Ammon's horn (tissue), 1 donor: ENCODE measurements around the gene TIRAP.
"Not testable (repeated sequence)": the region's sequence is repeated elsewhere in the genome, so short reads cannot be mapped to it uniquely, and the experiment has no call there.

ENCODE experiments used
- DNase-seq: peaks from one replicate; pipeline ENCODE4 v3.0.0-alpha.2; 2016; ENCODE audit warnings: low spot score

TIRAP gene, protein sequence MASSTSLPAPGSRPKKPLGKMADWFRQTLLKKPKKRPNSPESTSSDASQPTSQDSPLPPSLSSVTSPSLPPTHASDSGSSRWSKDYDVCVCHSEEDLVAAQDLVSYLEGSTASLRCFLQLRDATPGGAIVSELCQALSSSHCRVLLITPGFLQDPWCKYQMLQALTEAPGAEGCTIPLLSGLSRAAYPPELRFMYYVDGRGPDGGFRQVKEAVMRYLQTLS

DNA sequence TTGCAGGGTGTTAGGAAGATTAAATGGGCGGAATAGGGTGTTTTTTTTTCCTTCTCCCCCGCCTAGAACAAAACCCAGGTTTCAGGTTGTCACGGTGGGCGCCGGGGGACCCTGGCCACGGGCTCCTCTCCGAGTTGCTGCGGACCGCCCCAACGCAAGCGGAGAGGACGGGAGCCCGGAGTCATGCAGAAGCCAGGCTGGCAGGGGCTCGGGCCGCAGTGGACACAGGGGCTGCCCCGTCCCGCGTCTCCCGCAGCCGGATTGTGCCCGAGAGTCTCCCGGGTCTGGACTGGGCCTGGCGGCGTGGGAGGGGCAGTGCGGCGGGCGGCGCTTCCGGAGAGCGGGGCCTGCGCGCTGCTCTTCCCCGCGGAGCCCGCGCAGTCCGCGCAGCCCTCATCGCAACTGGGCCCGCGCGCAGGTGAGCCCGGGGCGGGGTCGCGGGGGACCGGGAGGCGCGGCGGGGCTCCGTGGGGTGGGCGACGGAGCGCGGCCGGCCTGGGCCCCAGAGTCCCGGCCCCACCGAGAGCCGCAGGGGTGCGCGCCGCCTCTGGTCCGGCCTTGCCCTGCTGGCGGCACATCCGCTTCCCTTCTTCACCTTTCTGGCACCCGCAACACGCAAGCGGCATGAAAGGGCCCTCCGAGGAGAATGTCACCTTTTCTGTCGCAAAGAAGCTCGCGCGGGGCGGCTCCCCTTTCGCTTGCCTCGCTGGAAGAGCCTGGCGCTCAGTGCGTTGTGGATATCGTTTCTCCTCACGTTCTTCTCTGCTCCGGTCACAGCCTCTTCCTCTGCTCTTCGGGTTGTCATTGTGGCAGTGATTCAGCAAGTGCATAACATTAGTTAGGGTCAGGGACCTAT lies at the start of gene TIRAP:
TIRAP (plus strand) TSS at position 358 of the 856 bp plus-strand sequence. CDS start 7,802 bp downstream, outside the sequence.
- DNase-seq, result peak; percentile 70

DNA sequence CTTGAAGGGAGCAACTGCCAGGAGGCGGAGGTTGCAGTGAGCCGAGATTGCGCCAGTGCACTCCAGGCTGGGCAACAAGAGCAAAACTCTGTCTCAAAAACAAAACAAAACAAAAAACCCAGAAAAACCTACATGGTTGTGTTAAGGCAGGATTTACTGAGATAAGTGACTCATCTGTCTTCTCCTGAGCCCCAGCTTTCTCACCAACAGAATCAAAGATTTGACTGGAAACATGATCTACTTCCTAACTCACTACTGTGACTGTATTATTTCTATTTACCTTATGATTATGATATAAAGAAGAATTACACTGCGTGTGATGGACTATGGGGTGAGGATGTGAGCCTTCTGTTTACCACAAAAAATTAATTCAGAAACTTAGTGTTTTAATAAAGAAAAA lies 49.5 kb upstream of the TIRAP start:
- no peak for DNase-seq

DNA sequence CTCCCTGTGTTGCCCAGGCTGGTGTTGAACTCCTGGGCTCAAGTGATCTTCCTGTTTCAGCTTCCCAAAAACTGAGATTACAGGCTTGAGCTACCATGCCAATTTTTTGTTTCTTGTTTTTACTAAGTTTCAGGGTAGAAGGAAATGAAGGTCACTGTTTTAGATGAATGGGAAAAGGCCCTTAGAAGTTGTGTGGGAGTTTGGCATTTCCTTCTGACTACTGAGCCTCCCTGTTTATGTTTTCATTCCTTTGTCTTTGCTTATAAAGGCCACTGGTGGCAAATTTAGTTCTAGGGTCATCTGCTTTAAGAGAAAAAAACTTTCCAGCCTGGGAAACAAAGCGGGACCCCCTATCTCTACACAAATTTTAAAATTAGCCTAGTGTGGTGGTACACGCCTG lies 36.3 kb upstream of the TIRAP start:
- no peak for DNase-seq

DNA sequence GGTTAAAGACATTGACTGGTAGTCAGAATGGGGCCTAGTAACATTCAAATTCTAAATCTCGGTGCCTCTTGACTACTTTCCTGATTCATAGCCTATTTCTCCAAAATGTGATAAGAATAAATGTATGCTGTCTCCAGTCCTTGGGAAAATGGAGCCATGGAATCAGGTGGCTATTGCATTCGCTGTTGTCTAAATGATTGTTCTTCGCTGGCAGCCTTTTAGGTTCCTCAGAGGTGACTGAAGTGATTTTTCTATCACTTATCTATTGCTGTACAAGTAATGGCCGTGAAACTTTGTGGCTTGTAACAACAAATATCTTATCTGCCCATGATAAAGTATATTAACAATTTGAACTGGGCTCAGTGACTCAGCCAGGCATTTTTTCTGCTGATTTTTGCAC lies 29.6 kb upstream of the TIRAP start:
- no peak for DNase-seq

DNA sequence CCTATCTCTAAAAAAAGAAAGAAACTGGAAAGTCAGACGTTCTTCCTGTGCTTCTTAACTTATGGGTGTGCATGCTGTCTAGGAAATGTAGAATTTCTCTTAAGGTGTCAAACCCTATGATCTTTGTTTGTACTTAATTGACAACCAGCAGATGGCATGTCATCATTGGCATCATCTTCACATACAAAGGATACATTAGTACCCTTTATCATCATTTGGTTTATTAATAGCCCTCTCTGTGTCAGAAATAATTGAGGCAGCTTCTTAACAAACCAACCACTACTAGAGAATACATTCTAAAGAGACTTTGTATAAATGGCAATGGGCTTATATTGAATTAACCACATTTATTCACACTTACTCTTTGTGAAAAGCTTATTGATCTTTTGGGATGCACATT lies 28.1 kb upstream of the TIRAP start:
- no peak for DNase-seq

DNA sequence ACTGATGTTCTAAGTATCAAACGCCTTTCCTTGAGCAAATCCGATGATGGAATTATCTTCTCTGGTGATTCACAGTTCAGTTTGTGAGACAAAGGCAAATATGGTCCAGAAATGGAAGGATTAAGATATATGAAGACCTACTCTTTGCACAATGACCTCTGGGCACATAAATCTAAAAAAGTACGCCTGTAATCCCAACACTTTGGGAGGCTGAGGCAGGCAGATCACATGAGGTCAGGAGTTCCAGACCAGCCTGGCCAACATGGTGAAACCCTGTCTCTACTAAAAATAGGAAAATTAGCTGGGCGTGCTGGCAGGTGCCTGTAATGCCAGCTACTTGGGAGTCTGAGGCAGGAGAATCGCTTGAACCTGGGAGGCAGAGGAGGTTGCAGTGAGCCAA lies 27.4 kb upstream of the TIRAP start:
- not testable (repeated sequence) for DNase-seq

DNA sequence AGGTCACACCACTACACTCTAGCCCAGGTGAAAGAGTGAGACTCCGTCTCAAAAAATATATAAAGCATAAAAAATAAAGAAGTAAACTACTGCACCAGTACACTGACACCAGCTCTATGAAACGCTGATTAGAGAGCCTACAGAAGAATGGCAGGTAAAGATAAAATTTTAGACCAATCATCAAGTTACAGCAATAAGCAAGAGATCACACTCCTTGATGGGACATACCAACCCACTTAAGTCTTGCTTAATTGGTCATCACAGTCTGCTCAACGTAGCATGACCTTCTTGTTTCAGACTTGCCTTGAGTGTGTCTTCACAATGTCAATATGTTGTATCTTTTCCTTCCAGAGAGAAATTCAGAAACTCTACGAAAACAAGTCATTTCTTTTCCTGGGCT lies 26.7 kb upstream of the TIRAP start:
- no peak for DNase-seq

DNA sequence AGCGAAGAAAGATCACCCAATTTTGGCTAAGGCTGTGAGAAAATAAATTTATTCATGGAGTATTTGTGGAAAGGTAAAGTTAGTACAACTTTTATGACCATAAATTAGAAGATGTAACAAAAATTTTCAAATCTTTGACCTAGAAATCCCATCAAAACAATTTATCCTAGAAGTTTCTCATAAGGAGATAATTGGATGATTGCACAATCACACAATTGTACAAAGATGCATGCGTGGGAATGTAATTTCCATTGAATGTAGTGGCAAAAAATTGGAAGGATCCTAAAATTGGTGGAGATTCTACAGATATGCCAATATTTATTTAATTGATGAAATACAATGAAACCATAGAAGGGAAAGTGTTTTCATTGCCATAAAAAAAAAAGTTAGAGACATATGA lies 25.7 kb upstream of the TIRAP start:
- DNase-seq, result no peak

DNA sequence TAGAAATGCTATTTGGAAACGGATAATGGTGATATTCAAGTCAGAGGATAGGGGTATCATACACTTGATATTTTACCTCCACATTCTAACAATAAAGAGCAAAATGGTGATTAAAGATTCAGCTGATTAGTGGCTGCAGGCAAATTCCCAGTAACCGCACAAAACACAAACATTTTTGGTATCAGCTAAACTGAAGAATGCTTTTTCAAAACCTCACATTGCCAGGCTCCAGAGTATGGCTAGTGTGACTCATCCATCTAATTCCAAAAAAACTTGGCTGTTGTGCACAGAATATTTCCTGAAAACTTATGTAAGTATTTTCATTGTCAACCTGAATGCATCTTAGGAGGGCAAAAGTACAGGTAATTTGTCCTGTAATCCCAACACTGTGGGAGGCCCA lies 25.1 kb upstream of the TIRAP start:
- no peak for DNase-seq

DNA sequence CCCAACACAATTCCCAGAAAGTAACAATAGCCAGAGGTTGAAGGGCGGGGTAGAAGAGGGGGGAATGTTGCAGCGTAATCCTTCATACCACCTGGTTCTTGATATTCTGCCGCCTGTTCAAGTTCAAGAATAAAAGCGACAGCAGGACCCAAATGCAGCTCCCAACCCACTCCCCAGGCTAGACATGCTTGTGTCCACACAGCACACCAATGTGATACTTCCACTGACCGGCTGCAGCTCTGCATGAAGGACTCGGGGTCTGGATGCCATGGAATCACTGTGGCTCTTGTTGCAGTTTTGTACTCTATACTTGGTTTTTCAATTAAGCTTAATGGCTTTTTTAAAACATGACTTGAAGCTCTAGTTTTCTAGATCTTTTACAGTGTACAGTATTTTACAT lies 20.7 kb upstream of the TIRAP start:
- no peak for DNase-seq

DNA sequence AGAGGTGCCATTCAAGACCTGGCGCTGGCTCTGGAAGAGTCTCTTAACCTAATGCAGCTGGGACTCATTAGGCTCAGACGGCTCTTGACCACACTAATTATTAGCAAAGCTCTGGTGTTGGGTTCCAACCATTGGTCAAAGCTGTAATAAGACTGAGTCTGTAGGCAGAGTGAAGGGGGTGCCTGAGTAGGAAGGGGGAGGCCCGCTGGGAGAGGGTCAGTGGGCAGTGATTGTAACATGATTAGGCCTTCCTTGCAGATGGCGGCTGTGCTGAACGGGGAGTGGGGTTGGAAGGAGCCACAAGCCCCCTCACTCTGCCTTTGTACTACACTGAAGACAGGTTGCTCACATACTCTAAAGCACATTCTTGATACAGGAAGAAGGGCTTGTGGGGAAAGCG lies 19.4 kb upstream of the TIRAP start:
- no peak for DNase-seq

DNA sequence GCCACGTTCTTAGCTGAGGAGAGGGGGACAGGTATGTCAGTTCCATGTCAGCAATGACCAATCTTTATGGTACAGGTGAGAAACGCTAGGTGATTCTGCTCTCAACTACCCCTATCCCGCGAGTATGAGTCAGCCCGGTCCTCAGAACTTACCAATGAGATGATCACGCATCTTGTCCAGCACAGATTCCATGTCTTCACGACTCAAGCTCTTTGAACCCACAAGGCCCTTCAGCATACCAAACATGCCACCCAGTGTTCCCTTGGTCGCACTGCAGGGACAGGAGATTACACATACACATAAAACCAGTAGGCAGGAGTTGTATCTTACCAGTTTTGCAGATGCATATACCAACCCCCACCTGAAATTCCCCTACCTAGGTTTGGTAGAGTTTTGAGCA lies 17.1 kb upstream of the TIRAP start:
- no peak for DNase-seq

DNA sequence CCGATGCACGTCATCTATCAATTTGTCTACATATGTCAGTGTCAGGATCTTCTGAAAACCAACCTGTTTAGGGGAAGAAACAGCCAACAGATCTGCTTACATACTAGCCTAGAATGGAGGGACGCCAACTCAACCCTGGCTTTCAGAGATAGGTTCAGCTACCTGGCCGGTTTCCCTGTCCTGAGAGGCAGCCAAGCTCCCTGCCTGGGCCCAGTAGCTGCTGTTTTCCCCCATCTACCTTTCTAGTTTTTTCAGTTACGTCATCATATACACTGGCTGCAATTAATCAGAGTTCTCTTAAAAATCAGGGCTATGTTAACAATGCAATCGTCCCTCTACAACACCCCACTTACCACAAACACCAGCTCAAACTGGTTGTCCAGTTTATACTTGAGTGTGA lies 15.2 kb upstream of the TIRAP start:
- DNase-seq, result no peak

DNA sequence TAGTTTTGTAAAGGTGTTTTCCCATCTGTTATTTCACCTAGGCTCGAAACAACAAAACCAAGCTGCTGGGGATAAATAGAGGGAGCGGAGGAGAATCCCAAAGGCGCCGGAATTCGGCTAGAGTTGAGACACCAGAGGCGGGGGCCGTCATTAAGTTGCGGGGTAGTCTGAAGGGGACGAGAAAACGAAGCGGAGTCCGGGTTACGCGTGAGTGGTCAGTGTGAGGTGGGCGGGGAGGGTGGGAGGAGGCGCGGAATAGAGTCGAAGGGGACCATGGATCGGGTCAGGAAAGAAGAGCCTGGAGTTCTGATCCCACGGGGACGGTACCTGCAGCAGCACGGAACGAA lies 14.6 kb upstream of the TIRAP start:
- no peak for DNase-seq

DNA sequence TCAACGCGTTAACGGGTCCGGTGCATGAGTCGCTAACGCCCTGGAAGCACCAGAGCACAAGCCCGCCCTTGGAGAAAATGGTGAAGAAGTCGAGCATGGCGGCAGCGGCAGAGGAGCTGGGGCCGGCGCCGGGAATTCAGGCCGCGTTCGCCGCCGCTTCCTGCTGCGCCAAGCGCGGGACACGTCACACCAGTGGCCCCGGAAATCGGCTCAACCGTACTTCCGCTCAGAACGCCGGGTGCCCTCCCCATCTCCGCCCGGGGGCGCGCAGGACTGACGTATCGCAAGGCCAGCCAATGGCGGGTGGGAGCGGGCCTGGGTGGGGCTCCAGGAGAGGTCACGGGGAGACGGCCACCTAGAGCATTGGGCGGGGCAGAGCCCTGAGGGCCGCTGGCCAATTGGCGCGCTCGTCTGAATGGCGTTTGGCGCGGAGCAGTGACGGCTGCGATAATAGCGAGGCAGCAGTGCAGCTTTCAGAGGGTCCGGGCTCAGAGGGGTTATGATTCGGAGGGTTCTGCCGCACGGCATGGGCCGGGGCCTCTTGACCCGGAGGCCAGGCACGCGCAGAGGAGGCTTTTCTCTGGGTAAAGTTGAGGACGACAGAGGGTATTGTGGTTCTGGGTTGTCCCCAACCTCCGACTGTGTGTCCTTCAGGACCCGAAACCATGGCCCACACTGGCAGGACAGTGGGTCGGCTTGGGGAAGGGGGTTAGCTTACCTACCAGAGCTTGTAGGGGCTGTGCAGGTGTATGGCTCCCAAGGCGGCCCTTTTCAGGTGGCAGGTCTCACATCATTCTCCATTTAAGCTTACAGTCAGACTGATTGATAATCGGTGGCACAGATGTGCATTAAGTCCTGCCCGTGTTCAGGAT lies 13.9 kb upstream of the TIRAP start, which contains the start of the genes FOXRED1 and SRPRA:
FOXRED1 (plus strand) TSS at position 447 of the 872 bp plus-strand sequence; CDS start at position 500, 53 bp downstream.
SRPRA (minus strand) TSS at position 188 of the 872 bp plus-strand sequence; CDS start at position 97, 91 bp downstream.
- DNase-seq, result peak; percentile 99

DNA sequence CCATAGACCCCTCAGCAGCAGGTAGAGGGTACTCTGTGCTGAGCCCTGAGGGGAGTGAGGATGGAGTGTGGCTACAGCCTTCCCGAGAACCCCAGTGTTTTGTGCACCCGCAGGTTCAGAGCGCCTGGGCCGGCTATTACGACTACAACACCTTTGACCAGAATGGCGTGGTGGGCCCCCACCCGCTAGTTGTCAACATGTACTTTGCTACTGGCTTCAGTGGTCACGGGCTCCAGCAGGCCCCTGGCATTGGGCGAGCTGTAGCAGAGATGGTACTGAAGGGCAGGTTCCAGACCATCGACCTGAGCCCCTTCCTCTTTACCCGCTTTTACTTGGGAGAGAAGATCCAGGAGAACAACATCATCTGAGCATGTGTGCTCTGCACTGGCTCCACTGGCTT lies 5.6 kb upstream of the TIRAP start:
- no peak for DNase-seq

DNA sequence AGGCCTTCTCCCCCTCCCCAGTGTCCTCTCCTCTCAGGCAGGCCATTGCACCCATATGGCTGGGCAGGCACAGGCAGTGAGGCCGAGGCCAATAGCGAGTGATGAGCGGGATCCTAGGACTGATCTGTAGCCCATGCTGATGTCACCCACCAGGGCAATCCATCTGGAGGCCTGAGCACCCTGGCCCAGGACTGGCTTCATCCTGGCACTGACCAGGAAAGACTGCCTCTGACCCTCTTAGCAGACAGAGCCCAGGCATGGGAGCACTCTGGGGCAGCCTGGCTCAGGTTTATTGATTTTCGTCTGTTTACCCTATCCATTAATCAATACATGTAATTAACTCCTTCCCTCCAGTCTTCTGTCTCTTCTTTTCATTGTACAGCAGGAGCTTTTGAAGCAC lies 5.1 kb upstream of the TIRAP start:
- DNase-seq, result no peak

DNA sequence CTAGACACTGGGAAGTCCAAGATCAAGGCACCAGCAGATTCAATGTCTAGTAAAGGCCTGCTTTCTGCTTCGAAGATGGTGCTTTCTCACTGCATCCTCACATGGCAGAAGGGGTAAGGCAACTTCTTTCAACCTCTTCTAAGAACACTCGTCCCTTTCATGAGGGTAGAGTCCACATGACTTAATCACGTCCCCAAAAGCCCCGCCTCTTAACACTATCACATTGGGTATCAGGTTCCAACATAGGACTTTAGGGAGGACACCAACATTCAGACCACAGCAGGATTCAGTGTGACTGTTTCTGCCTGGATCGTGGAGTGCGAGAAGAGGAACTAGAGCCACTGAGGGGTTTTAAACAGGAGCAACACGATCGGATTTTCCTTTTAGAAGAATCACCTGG lies 3.7 kb upstream of the TIRAP start:
- DNase-seq, result no peak

DNA sequence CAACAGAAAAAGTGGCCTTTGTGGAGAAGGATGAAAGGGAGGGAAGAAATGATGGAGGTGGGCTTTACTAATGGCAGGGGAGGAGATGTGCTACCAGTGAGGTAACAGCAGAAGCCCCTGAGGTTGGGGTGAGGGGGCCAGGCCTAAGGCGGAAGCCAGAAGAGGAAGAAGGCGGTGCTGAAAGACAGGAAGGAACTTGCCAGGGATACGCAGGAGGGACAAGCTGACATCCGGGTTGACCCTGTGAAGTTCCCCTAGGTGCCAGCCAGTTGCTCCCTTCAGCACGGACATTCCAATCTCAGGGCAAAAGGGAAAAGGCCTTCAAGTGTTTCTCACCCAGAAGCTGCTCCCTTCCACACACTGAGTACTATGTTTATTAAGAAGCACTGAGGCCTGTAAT lies 2.3 kb upstream of the TIRAP start:
- peak; percentile 45 for DNase-seq

DNA sequence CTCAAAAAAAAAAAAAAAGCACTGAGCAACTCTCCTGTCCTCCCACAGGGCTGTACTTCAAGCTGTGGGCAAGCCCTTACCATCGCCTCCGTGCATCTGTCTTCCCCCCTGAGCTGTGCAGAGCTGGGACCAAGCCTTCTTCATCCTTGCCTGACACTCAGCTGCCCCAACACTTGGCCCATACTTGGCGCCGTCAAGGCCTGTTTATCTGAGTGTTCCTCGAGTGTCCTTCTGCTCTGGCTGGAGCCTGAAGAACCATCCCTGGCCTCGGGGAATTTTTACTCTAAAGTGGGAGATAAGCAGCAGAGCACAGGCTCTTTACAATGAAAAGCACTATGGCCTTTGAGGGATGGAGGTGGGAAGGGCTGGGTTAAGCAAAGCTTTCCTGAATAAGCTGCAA lies 1.6 kb upstream of the TIRAP start:
- no peak for DNase-seq

DNA sequence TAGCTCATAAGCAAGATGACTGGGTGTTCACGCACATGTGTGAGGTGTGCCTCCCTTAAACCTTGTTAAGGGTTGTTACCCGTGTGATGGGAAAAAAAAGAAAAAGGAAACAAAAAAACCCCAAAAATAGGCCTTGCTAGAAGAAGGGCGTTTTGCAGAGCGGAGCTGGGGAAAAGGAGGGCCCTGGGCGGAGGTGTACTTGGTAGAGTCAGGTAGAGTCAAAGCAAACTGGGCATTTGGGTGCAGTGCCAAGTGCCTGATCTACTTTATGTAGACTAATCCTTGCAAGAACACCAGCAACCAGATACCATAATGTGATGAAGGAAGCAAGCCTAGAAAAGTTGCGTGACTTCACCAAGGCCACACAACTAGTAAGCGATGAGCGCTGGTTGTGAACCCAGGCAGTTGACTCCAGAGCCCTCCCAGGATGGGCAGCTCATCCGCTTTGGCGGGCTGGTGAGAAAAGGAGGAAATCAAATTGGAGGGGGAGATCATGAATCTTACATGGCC lies 1.2 kb upstream of the TIRAP start:
- no peak for DNase-seq

DNA sequence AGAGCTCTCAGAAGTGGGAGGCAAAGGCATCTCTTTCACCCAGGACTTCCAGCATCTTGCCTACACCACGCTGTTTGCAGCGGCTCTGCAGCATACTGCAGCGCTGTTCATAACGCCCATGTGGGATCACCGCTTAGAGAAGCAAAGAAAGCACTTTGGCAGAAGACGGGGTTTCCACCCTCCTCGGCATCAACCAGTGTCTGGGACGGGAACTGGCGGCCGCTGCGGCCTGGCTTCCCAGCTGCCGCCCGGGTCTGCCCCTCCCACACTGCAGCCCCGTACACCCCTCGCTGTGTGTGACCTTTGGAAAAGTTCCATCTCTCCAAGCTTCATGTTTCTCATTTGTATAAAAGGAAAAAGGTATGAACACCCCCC lies 545 bp upstream of the TIRAP start:
- peak; percentile 69 for DNase-seq
